ENCODE measurements around the gene WDR93. TPM values are rescaled to one million over a fixed set of nuclear protein-coding genes. Genes with fewer than 3 reads are reported as not detected.

WDR93 gene
- total RNA-seq, 4 donors from 2014 or later: 0.13 to 0.42 (median 0.17) TPM; not detected in 1

GRCh38 chr15:89731275-89731674 lies 40.7 kb downstream of the WDR93 start:
- H3K4me3 ChIP-seq: no peak overlapping the region
- H3K9me3 ChIP-seq: no peaks in the 10 kb centered on the region
- peaks cover 0 to 5% (median 0%) of the 10 kb centered on the region in 4 donors for H3K27me3 ChIP-seq
- H3K36me3 ChIP-seq: no peaks in the 10 kb centered on the region
- H3K27ac ChIP-seq (replicated peaks in 1 of 4): no peak overlapping the region
- 93% methylated on average over 3 of the region's 5 CpGs for WGBS
- intact Hi-C loops (cut with DNase I): no loop called here
- no peak for TF ChIP-seq POLR2A (IDR thresholded peaks at IDR 0.05; ENCODE audit: low read depth)
- no peak for TF ChIP-seq POLR2AphosphoS5 (IDR thresholded peaks at IDR 0.05)
- TF ChIP-seq CTCF (IDR thresholded peaks at IDR 0.05): no peak
- TF ChIP-seq EP300 (IDR thresholded peaks at IDR 0.05): no peak
- DNase-seq (ENCODE audit: extremely low spot score): no peak
- H3K4me1 ChIP-seq: peaks cover 0 to 12% (median 7%) of the 10 kb centered on the region in 4 donors

- H3K4me3 ChIP-seq: no peak overlapping the region
- TF ChIP-seq CTCF (IDR thresholded peaks at IDR 0.05) (no peak), POLR2AphosphoS5 (IDR thresholded peaks at IDR 0.05) (no peak), EP300 (IDR thresholded peaks at IDR 0.05) (no peak), POLR2A (IDR thresholded peaks at IDR 0.05; ENCODE audit: low read depth) (no peak)
- intact Hi-C loops (cut with DNase I): no loop called here
- no peaks in the 10 kb centered on the region for H3K36me3 ChIP-seq
- no peak overlapping the region for H3K27ac ChIP-seq (replicated peaks in 1 of 4)
- H3K9me3 ChIP-seq: no peaks in the 10 kb centered on the region
- no peak for DNase-seq (ENCODE audit: extremely low spot score)
- H3K27me3 ChIP-seq: peaks cover 0 to 5% (median 0%) of the 10 kb centered on the region in 4 donors
- WGBS: 55% methylated on average over 7 of the region's 8 CpGs
- peaks cover 0 to 12% (median 7%) of the 10 kb centered on the region in 4 donors for H3K4me1 ChIP-seq
Observed at GRCh38 chr15:89732451-89733172, 42.0 kb downstream of the WDR93 start.

GRCh38 chr15:89735773-89736172 lies 45.2 kb downstream of the WDR93 start:
- H3K36me3 ChIP-seq: no peaks in the 10 kb centered on the region
- peaks cover 0 to 4% (median 2%) of the 10 kb centered on the region in 4 donors for H3K4me1 ChIP-seq
- WGBS: 59% methylated on average over 4 of the region's 4 CpGs
- no peaks in the 10 kb centered on the region for H3K9me3 ChIP-seq
- DNase-seq (ENCODE audit: extremely low spot score): no peak
- peaks cover 0 to 5% (median 0%) of the 10 kb centered on the region in 4 donors for H3K27me3 ChIP-seq
- TF ChIP-seq EP300 (IDR thresholded peaks at IDR 0.05) (no peak), POLR2A (IDR thresholded peaks at IDR 0.05; ENCODE audit: low read depth) (no peak), CTCF (IDR thresholded peaks at IDR 0.05) (no peak), POLR2AphosphoS5 (IDR thresholded peaks at IDR 0.05) (no peak)
- no peak overlapping the region for H3K4me3 ChIP-seq
- intact Hi-C loops (cut with DNase I): no loop called here
- H3K27ac ChIP-seq (replicated peaks in 1 of 4): no peak overlapping the region

GRCh38 chr15:89740137-89740536 lies 49.5 kb downstream of the WDR93 start:
- intact Hi-C loops (cut with DNase I): no loop called here
- 8% methylated on average over 8 of the region's 8 CpGs for WGBS

More at GRCh38 chr15:89740137-89740536, 49.5 kb downstream of the WDR93 start:
- H3K9me3 ChIP-seq: no peaks in the 10 kb centered on the region
- no peaks in the 10 kb centered on the region for H3K27me3 ChIP-seq
- DNase-seq (ENCODE audit: extremely low spot score): no peak
- peak in 2 of 3 experiments; percentile 90 to 92 for TF ChIP-seq CTCF (IDR thresholded peaks at IDR 0.05)
- no peak for TF ChIP-seq POLR2AphosphoS5 (IDR thresholded peaks at IDR 0.05)
- no peak for TF ChIP-seq POLR2A (IDR thresholded peaks at IDR 0.05; ENCODE audit: low read depth)
- TF ChIP-seq EP300 (IDR thresholded peaks at IDR 0.05): no peak
- H3K4me1 ChIP-seq: peaks cover 0 to 4% (median 2%) of the 10 kb centered on the region in 4 donors
- no peak overlapping the region for H3K27ac ChIP-seq (replicated peaks in 1 of 4)
- no peak overlapping the region for H3K4me3 ChIP-seq
- no peaks in the 10 kb centered on the region for H3K36me3 ChIP-seq

All from esophagus muscularis mucosa (tissue), 4 donors.